Suppressor macrophage treated with lipopolysaccharide for 1 hour (primary cell): ENCODE results near the gene APBA3.

Source experiments
- DNase-seq, 3 donors: peaks; one replicate each; pipeline ENCODE4 v3.0.0-alpha.2; 2020 to 2022

The APBA3 gene

DNA sequence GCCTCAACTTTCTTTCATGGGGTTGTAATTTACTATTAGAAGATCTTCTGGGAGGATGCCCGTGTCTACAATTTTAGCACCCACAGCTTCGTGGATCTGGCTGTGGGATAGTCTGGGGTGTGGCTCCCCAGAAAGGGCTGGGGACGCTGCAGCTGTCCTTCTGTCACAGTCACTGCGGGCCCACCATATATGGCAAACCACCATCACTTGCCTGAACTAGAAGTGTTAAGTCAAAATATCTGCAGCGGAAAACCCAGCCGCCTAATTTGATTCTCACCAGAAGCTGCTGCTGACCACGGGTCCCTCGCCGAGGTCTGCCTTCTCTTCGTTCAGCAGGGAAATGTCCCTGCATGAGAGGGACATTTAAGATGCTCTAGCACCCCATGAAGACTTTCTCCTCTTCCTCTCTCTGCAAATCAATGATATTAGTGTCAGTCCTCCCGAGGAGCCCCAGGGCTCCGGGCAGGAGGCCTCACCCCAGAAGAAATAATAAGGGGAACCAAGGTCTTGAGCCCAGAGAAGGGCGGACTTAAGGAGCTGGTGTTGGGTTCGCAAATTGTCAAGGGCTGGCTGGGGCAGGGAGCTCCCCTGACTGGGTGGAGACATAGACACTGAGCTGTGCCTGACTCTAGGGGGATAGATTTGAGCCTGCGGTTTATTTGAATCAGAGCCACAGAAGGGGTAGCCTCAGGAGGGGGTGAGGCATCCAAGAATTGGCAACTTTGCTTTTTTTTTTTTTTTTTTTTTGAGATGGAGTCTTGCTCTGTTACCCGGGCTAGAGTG lies 27.7 kb upstream of the APBA3 start:
- DNase-seq: no peak

DNA sequence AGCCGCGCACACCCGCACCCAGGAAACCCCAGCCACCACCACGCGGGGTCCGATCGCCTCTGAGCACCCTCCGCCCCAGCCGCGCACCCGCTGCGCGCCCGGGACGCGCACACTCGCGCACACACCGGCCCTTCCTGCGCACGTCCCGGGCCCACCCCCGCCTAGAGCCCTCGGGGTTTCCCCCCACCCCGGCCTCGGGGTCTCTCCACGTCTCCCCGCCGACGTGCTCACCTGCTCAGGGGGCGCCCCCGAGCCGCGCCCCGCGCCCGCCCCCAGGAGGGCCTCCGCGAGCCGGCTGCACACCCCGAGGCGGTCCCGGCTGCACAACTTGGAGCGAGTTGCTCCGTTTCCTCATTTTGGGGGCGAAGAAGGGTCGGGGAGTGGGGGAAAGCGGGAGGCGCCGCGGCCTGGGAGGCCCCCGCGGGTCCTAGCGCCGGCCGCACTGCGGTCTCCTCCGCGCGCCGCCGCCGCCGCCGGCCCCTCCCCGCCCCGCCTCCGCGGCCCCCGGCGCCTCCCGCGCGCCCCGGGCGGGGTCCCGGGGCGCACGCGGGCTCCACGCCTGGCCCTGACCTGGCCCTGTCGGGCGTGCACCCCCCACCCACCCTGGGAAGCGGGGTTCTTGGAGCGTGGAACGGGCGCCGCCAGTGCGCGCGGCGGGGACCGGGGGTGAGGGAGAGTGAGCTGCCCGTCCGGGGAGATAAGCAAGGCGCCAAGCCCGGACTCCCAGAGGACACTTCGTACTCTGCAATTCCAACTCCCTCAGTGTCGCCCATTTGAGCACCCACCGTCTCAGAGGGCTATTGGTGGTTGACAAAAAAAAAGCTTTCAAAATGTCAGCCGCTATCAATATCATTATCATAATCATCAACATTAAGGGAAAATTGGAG lies 24.7 kb upstream of the APBA3 start, which contains the start of gene MATK:
MATK (minus strand) TSS at position 444 of the 887 bp plus-strand sequence. CDS start 1,246 bp downstream, outside the sequence.
- peak; percentile 61 to 81 (median 70) for DNase-seq

DNA sequence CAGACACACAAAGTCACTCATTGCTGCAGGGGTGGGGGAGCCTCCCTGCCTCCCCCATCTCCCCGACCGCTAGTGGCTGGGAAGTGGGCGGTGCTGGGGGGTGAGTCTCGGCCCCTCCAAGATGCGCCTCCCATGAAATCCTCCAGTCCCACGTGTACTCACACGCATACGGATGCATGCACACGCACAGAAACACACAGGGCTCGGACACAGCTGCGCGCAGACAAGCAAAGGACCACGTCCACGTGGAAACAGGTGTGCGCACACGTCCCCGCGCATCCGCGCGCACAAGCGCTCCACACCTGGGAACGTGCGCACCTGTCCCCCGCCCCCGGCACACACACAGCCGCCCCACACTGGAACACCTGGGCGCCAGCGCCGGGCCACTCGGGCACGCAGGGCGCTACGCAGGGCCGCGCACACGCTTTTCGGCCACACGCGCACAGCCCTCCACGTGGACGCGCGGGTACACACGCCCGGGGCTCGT lies 24.0 kb upstream of the APBA3 start:
- no peak for DNase-seq

DNA sequence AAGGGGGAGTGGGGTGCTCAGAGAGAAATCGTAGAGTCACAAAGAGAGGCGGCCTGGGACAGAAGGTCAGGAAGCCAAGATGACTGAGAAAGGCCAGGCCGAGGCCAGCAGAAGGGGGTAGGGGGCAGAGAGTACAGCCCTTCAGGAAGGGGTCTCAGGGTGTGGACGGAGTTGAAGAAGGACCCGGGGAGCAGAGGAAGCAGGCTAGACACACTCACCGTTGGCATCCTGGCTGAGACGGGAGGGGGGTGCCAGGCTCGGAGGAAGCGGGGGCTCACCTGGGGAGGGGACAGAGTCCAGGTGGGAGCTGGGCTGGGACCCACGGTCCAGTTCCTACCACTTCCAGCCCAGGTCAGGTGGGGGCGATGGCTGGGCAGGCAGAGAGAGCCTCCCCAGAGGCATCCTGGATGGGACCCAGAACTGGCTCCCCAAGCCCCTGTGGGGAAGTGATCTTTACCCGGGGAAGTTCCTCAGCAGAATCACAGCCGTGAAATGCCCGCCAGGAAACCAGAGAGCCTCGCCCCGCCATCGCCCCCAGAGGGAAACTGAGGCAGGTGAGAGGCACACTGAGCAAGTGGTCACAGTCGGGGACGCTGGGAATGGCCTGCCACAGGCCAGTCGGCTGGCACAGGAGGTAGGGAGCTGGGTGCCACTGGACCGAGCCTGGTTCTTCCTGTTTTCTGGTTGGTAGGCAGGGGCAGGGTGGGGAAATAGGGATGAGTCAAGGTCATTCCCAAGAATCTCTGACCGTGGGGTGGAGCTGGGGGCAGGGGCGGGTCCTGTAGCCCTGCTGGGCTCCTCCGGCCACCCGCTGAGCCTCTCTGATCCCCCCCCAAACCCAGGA lies 23.3 kb upstream of the APBA3 start:
- peak; percentile 85 to 92 (median 90) for DNase-seq

DNA sequence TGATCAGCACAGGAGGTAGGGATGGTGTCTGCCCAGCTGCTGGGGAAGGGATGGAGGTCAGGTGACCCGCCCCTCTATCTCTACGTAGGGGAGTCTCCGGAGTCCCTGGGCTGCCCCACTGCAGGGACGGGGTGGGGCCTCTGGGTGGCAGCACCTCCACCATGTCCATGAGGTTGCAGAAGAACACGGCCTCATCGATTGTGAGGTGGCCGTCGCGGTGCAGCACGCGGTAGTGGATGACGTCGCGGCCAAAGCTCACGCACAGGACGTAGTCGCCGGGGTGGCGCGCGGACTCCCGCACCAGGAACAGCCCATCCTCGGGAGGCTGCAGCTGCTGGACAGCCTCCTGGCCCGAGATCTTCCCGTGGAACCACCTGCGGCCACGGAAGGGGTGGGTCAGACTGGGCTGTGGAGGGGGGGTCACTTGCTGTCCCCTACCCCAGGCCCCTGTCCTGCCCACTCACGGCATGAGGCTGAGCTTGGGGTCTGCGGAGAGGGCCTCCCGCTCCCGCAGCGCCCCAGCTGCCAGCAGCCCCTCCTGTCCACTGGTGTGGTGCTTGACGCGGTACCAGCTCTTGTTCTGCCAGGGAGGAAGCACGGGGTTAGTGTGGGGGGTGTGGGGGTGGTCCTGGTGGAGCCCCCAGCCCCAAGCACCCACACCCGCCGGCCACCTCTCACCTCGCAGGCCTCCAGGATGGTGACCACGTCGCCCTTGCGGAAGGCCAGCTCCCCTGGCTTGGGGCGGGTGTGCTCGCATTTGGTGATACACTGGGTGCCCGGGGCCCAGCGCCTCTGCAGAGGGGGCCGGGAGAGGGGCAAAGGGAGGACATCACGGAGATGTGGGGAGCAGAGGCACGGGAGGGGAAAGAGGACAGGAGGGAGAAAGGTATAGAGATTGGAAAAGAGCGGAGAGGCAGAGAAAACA lies 22.4 kb upstream of the APBA3 start:
- DNase-seq: peak; percentile 35 to 62 (median 36)

DNA sequence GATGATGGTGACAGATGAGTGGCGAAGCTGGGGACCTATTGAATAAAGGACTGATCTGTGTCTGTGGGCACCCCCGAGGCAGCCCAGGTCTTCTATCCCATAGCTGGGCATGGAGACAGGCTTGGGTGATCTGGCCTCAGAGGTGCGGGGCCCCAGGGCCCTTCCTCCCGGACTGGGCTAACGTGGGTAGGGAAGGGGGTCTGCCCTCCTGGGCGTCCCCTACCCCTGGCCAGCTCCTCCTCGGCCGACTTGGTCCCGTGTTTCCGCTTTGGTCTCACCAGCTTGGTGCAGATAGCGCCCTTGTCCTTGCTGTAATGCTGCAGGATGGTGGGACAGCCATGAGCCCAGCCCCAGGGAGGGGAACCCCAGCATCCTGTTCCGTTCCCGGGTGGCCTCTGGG lies 21.4 kb upstream of the APBA3 start:
- no peak for DNase-seq

DNA sequence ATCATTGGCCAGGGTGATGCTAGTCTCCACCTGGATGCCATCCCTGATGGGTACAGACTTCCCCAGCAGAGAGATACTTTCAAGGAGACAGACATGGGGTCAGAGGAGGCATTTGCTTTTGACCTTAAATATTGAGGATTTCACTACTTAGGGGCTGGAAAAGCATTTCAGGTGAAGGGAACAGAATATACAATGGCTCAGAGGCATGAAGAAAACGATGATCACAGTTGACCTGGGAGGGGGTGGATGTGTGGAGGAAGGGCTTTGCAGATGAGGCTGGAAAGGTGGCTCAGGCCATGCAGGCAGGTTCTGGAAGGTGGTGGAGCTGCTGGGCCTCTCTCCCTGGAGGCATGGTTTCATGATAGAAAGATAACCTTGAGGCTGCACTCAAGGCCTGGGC lies 20.8 kb upstream of the APBA3 start:
- DNase-seq: no peak

DNA sequence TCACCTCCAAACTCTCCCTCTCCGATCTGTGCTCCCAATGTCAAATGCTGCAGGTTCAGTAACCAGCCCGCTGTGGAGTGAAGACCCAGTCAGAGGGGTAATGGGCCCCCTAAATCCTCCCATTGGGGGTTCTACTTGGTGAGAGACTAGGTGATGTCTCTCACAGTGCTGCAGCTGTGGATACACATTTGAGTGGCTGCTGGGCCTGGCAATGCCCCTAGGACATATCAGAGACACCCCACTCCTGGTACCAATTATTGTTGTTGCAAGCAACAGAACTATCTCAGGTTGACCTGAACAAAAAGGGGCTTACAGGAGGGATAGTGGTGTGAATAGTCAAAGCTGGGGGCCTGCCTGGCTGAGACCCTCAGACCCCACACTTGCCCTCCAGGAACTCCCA lies 20.1 kb upstream of the APBA3 start:
- no peak for DNase-seq

DNA sequence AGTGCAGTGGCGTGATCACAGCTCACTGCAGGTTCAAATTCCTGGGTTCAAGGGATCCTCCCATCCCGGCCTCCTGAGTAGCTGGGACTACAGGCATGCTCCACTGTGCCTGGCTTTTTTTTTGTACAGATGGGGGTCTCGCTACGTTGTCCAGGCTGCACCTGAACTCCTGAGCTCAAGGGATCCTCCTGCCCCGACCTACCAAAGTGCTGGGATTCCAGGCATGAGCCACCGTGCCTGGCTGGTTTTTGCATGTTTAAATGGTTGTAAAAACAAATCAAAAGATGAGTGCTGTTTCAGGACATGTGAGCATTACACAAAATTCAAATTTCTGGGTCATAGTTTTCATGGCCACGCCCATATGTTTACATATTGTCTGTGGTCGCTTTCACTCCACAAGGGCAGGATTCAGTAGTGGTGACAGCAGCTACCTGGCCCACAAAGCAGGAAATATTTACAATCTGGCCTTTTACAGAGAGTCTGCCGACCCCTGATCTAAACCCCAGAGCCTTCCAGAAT lies 19.4 kb upstream of the APBA3 start:
- peak in 2 of 3 donors; percentile 28 to 39 for DNase-seq

DNA sequence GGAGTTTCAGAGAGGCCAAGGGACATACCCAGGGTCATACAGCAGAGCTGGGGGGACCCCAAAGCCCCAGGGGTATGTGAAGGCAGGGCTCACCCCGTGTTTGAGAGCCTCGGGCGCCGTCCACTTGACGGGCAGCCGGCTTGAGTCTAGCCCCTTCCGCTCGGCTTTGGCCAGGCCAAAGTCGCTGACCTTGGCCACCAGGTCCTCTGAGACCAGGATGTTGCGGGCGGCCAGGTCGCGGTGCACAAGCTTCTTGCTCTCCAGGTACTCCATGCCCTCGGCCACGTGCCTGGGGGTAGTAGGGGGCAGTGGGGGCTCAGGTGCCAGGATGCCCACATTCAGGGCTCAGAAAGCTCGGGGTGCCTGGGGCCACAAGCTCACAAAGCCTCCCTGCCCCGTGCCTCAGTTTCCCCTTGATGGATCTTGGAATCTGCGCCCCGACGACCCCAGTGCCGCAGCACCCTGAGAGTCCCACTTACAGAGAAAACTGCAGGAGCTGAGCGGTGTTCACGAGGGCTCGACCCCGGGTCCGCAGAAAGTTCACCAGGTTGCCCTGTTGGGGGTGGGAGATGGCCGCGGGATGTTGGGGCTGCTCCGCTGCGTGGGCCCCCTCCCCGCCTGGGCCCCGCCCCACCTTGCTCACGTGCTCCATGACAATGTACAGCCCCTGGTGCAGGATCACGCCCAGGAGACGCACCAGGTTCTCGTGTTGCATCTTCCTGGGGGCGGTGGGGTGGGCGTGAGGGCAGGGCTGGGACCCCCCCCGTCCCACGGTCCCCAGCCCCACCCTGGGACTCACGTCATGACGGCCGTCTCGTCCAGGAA lies 17.6 kb upstream of the APBA3 start:
- DNase-seq: no peak

DNA sequence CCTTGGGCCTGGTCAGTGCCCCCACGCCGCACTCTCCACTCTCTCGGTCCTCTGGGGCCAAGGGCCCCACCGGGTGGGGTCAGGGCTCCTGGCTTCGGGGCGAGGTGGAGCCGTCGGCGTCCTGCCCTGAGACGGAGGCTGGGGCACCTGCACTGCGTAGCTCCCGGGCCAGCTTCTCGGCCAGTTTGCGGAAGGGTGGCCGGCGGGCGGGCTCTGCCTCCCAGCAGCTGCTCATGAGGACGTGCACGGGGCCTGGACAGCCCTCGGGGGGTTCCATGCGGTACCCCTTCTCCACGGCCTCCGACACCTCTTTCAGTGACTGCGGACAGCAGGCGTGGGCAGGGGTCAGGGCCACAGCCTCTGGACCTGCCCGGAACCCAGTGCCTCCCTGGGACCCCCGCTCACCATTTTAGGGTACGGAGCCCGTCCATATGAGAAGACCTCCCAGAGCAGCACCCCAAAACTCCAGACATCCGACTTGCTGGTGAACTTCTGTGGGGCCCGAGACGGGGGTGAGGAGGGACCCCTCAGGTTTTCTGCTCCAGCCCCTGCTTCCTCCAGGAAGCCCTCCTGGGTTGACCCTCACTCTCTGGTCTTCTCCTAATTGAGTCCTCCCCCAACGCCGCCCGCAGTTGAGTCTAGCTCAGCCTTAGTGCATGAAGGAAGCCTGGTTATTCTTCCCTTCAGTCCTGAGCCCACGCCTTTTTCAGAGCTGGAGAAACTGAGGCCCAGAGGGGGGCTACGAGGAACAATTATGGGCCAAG lies 16.8 kb upstream of the APBA3 start:
- no peak for DNase-seq

DNA sequence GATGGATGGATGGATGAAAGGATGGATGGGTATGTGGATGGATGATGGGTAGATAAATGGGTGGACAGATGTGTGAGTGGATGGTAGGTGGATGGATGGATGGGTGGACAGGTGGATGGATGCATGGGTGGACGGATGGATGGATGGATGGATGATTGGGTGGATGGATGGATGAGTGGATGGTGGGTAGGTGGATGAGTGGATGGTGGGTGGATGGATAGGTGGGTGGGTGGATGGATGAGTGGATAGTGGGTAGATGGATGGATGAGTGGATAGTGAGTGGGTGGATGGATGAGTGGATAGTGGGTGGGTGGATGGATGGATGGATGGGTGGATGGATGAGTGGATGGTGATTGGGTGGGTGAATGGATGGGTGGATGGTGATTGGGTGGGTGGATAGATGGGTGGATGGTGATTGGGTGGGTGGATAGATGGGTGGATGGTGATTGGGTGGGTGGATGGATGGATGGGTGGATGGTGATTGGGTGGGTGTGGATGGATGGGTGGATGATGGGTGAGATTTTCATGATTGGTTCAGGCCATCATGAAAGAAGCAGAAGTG lies 15.1 kb upstream of the APBA3 start:
- no peak for DNase-seq

DNA sequence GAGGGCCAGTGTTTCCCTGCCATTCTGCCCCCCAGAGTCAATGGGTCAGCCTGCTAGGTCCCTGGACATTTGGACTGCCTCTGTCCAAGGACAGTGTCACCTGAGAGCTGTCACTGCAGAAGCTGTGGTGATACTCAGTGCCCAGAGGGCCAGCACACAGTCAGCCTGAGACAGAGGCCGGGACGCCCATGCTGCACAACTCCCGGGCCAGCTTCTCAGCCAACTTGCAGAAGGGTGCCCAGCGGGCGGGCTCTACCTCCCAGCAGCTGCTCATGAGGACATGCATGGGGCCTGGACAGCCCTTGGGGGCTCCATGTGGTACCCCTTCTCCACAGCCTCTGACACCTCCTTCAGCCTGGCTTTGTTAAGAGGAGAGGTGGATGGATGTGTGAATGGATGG lies 14.3 kb upstream of the APBA3 start:
- no peak for DNase-seq

DNA sequence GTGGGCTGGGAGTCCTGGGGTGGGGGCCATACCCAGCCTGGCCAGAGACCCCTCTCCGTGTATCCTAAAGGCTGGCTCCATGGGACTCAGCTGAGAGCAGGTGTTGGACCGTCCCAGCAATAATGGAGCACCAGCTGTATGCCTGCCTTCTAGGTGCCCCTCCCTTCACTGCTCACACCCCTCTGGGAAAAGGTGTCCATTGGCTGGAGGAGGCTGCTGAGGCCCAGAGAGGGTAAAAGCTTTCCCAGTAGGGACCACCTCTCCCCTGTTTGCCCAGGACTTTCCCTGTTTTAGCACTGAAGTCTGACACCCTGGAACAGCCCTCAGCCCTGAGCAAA lies 13.9 kb upstream of the APBA3 start:
- DNase-seq: no peak

DNA sequence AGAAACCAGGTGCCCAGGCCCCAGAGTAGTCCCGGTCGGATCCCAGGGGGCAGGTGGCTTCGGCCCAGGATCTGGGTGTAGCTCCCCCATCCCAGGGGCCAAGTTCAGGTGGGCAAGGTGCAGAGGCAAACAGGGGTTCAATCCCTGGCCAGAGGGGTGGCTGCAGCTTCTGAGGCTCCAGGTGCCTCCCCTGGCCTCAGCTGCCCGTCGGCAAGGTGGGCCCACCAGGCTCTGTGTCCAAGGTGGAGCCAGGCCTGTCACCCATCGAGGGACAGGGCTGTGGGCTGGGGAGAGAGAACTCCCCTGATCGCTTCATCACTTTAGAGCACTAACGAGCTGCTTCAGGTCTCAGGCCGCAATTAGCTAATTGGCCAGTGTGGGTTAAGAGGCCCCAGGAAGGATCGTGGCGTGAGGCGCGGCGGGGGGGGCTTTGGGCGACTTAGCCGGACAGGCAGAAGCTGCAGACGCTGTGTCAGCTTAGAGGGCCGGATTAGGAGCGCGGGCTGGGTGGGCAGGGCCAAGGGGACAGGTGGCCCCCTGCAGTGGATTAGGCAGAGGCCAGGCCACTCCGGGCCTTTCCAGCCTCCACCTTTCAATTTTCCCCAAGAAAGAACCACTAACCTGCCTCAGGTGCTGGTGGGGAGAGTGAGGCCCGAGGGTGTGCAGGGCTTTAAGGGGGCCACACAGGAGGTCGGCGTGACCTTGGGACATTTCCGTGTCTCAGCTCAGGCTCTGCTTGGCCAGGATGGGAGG lies 13.3 kb upstream of the APBA3 start:
- DNase-seq: no peak

DNA sequence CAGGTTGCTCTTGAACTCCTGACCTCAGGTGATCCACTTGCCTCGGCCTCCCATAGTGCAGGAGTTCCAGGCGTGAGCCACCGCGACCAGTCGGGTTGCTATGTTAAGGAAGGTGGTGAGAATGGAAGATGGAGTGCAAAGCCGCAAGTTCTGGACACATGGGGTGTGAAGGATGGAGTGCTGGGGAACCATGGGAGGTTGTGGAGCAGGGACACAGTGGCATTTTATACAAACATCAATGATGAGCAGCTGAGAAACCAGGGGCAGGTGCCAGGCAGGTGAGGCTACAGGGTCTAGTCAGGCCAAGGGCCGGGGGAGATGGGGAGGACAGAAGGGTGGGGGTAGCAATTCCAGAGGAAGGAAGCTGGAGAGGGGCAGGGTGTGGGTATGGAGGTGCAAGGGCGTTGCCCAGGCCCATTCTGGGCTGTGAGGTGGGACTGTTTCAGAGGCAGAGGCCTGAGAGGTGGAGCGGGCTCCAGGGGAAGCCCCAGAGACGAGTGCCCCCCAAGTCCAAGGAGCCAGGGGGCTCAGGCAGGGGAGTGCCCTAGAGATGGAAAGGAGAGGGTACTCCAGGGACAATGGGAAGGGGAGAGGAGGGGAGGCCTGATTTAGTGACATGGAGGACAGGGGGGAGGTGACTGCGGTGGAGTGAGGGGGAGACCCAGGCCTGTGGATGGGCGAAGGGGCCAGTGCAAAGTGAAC lies 12.5 kb upstream of the APBA3 start:
- DNase-seq: no peak

DNA sequence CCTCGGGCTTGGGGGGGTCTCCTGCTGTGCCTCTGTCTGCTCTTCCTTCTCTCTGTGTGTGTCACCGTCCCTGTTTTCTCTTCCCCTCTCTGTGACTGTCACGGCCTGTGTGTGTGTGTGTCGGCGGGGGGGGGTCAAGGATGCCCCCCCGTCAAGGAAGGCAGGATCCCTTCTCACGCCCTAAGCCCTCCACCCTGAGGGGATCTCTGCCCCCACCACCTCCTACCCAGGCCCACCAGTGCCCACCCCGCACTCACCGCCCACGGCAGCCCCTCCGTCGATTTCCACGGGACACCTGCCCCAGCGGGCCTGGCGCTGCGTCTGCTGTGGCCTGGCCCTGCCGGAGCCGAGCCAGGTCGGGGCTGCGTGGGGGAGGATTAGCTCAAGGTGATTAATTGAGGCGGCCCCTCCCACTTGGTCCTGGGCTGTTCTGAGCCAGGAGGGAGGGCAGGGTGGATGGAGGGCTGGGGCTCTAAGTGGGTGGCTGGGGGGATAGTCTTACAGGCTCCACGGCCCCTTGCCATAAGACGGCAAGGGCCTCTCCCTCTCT lies 10.5 kb upstream of the APBA3 start, which contains the start of gene RAX2:
RAX2 (minus strand) TSS at position 323 of the 550 bp plus-strand sequence. CDS start 486 bp downstream, outside the sequence.
- no peak for DNase-seq
